OCI-LY1 (cell line): ENCODE results near the gene NSD1.

Experiments used
- EZH2 ChIP-seq: fragments of 200-600 bp; sonication (generic), shearing (Covaris generic); IDR thresholded peaks from 2 replicates; pipeline ENCODE4 v1.8.0; 2017; ENCODE audit warnings: borderline replicate concordance, mixed run types, mild to moderate bottlenecking, antibody characterized with exemption, low read length, moderate library complexity, mixed read lengths
- TF ChIP-seq, protein P1 (sequence below): fragments of 200-600 bp; sonication (generic), shearing (Covaris generic); IDR thresholded peaks from 2 replicates; pipeline ENCODE4 v1.5.1; 2017; ENCODE audit warnings: mild to moderate bottlenecking, antibody characterized with exemption, low read length, moderate library complexity, mixed read lengths

DNA sequence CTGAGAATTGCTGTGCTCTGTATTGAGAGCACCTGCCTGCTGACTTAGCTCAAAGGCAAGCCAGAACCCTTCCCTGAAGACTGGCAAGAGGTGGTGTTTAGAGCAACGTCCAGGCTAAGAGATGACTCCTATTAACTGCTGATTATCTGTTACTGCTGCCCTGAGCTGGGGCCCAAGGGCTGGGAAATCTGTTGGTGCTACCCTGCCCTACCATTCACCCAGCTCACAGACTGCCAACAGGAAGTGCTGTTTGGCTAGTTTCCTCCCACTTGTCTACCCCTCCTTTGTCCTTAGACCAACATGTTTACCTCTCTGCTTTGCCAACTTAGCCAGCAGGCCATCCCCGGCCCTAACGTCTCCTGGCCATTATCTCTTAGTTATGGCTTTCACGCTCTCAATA, 163.0 kb downstream of the NSD1 start:
- TF ChIP-seq, protein P1, sequence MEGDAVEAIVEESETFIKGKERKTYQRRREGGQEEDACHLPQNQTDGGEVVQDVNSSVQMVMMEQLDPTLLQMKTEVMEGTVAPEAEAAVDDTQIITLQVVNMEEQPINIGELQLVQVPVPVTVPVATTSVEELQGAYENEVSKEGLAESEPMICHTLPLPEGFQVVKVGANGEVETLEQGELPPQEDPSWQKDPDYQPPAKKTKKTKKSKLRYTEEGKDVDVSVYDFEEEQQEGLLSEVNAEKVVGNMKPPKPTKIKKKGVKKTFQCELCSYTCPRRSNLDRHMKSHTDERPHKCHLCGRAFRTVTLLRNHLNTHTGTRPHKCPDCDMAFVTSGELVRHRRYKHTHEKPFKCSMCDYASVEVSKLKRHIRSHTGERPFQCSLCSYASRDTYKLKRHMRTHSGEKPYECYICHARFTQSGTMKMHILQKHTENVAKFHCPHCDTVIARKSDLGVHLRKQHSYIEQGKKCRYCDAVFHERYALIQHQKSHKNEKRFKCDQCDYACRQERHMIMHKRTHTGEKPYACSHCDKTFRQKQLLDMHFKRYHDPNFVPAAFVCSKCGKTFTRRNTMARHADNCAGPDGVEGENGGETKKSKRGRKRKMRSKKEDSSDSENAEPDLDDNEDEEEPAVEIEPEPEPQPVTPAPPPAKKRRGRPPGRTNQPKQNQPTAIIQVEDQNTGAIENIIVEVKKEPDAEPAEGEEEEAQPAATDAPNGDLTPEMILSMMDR: no peak
- no peak for TF ChIP-seq EZH2
